Testis (tissue), 3 donors: ENCODE measurements around the gene BLOC1S6. TPM values are rescaled to one million over a fixed set of nuclear protein-coding genes. Genes with fewer than 3 reads are reported as not detected.

Experiments
- DNase-seq: peaks from one replicate; pipeline ENCODE4 v3.0.0-alpha.2; 2019
- H3K27ac ChIP-seq, 2 donors: fragments of 200-600 bp; sonication (generic); one replicate each; pipeline ENCODE4 v1.5.1; 2019
- H3K27me3 ChIP-seq: fragments of 200-600 bp; sonication (generic); one replicate; pipeline ENCODE4 v1.5.1; 2019
- H3K36me3 ChIP-seq: fragments of 200-600 bp; sonication (generic); one replicate; pipeline ENCODE4 v1.5.1; 2017; ENCODE audit warnings: low read depth; ENCODE audit errors: missing control alignments
- H3K4me1 ChIP-seq: fragments of 200-600 bp; sonication (generic); one replicate; pipeline ENCODE4 v1.5.1; 2019
- H3K4me3 ChIP-seq, 2 donors: fragments of 200-600 bp; sonication (generic); one replicate each; pipeline ENCODE4 v1.5.1; 2017 to 2019
- H3K9me3 ChIP-seq: fragments of 200-600 bp; sonication (generic); one replicate; pipeline ENCODE4 v1.5.1; 2017
- CTCF ChIP-seq, 3 experiments: fragments of 450-650 bp in 2 of 3; fragments of 200-600 bp in 1 of 3; sonication (generic) in 1 of 3; IDR thresholded peaks; one replicate each; pipeline ENCODE4 v1.5.1; 2016 to 2019; ENCODE audit warnings: antibody characterized with exemption in 3 of 3, mild to moderate bottlenecking in 2 of 3, moderate library complexity in 1 of 3
- POLR2A ChIP-seq: fragments of 450-650 bp; IDR thresholded peaks from one replicate; pipeline ENCODE4 v1.6.1; 2017; ENCODE audit warnings: antibody characterized with exemption, mild to moderate bottlenecking, moderate library complexity
- WGBS, 2 donors: methylation state at CpG; one replicate each; pipeline ENCODE4 v1.1.5; 2018; 5-methylcytosine and 5-hydroxymethylcytosine counted together
- intact Hi-C: fragments of 100-400 bp; cut with DNase I; formaldehyde crosslinking; loops from one replicate; pipeline ENCODE4 v1.15.1; 2023; ENCODE audit warnings: low total_unique reads
- polyA plus RNA-seq: library from polyadenylated mRNA; stranded (reverse); fragments of 350-450 nt; fragmentation: Illumina TruSeq; extraction: RNeasy Lipid Tissue Mini Kit (QIAGEN cat#74804); gene quantifications from one replicate; pipeline ENCODE4 v1.2.3, GENCODE V29; 2014; ENCODE audit warnings: low read depth, low replicate concordance; ENCODE audit not compliant: insufficient read depth
- total RNA-seq, 2 donors: library from RNA; depleted of rRNA; stranded (reverse); fragments of >200 nt; gene quantifications; one replicate each; pipeline ENCODE4 v1.2.3, GENCODE V29; 2016

The BLOC1S6 gene
- total and polyA plus RNA-seq, 3 donors from 2014 or later = 29.1 to 49.7 (median 45.3) TPM

- 83 to 88% methylated on average over 4 to 7 of the region's 7 CpGs for WGBS, 2 donors
- no peaks in the 10 kb centered on the region for H3K27me3 ChIP-seq
- TF ChIP-seq POLR2A (no peak), CTCF (IDR thresholded peaks at IDR 0.05) (no peak)
- no peak overlapping the region for H3K27ac ChIP-seq
- no peaks in the 10 kb centered on the region for H3K36me3 ChIP-seq
- H3K4me1 ChIP-seq = no peaks in the 10 kb centered on the region
- H3K9me3 ChIP-seq = no peaks in the 10 kb centered on the region
- no peak for DNase-seq
- no peak overlapping the region for H3K4me3 ChIP-seq
- intact Hi-C loops = no loop called here
These were observed 13.1 kb upstream of the BLOC1S6 start for GRCh38 chr15:45573961-45574629.

DNA sequence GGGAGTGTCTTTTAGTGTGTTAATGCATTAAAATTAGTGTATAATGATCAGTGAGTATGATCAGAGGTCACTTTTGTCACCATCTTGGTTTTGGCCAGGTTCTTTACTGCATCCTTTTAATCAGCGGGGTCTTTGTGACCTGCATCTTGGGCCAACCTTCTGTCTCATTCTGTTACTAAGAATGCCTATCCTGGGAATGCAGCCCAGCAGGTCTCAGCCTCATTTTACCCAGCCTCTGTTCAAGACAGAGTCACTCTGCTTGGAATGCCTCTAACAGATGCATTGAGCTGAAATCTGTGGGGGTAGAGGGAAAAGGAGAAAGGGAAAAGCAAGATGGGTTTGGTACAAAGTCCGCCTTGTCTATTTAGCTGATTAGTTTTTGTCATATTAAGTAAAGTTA lies 5.3 kb upstream of the BLOC1S6 start:
- H3K36me3 ChIP-seq = no peaks in the 10 kb centered on the region
- peaks cover 9% of the 10 kb centered on the region for H3K4me1 ChIP-seq
- TF ChIP-seq POLR2A (no peak), CTCF (IDR thresholded peaks at IDR 0.05) (no peak)
- DNase-seq = no peak
- H3K27ac ChIP-seq = no peak overlapping the region
- no peak overlapping the region for H3K4me3 ChIP-seq
- 89 to 94% methylated on average over 2 of the region's 2 CpGs for WGBS, 2 donors
- H3K9me3 ChIP-seq = no peaks in the 10 kb centered on the region
- H3K27me3 ChIP-seq = no peaks in the 10 kb centered on the region
- intact Hi-C loops = no loop called here

DNA sequence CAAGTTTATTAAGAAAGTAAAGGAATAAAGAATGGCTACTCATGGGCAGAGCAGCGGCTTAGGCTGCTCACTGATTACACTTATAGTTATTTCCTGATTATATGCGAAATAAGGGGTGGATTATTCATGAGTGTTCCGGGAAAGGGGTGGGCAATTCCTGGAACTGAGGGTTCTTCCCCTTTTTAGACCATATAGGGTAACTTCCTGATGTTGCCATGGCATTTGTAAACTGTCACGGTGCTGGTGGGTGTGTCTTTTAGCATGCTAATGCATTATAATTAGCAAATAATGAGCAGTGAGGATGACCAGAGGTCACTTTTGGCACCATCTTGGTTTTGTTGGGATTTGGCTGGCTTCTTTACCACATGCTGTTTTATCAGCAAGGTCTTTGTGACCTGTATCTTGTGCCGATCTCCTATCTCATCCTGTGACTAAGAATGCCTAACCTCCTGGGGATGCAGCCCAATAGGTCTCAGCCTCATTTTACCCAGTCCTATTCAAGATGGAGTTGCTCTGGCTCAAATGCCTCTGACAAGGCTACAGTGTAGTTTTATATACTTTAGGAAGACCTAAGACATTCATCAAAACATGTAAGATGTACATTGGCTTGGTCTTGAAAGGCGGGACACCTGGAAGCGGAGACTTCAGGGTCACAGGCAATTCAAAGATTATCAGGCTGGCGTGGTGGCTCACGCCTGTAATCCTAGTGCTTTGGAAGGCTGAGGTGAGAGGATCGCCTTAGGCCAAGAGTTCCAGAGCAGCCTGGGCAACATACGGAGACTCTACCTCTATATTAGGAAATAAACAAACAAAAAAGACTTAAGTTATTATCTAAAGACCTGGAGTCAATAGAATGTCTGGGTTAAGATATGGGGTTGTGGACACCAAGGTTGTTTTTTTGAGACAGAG lies 3.2 kb upstream of the BLOC1S6 start:
- H3K27me3 ChIP-seq = no peaks in the 10 kb centered on the region
- H3K4me3 ChIP-seq = no peak overlapping the region
- TF ChIP-seq CTCF (IDR thresholded peaks at IDR 0.05) = no peak
- TF ChIP-seq POLR2A = no peak
- no peak overlapping the region for H3K27ac ChIP-seq
- no peaks in the 10 kb centered on the region for H3K9me3 ChIP-seq
- peaks cover 20% of the 10 kb centered on the region for H3K4me1 ChIP-seq
- no peak for DNase-seq
- no peaks in the 10 kb centered on the region for H3K36me3 ChIP-seq
- WGBS, 2 donors = 87 to 90% methylated on average over 11 of the region's 11 CpGs
- intact Hi-C loops = no loop called here

- DNase-seq = no peak
- Histone ChIP-seq H3K4me3 (no peak overlapping the region), H3K9me3 (no peaks in the 10 kb centered on the region), H3K36me3 (no peaks in the 10 kb centered on the region), H3K27ac (peak overlapping the region; percentile 63 to 100), H3K27me3 (no peaks in the 10 kb centered on the region), H3K4me1 (peaks cover 24% of the 10 kb centered on the region)
- no peak for TF ChIP-seq CTCF (IDR thresholded peaks at IDR 0.05)
- TF ChIP-seq POLR2A = no peak
- intact Hi-C loops = no loop called here
- 64% methylated on average over 6 to 7 of the region's 7 CpGs for WGBS, 2 donors
These were observed 1.9 kb upstream of the BLOC1S6 start for GRCh38 chr15:45585069-45585791.
